ENCODE measurements around the gene ASF1A. TPM values are rescaled to one million over a fixed set of nuclear protein-coding genes. Genes with fewer than 3 reads are reported as not detected.

The ASF1A gene
- 13.5 and 16.8 TPM in 2 replicates for total RNA-seq

GRCh38 chr6:118893807-118894424 is at the start of gene ASF1A:
Gene ASF1A (plus strand): TSS chr6:118894152. CDS start chr6:118894414, 262 bp downstream.

GRCh38 chr6:118934461-118935330 is 40.7 kb downstream of the ASF1A start, which contains the start of gene MCM9:
Gene MCM9 (minus strand): TSS chr6:118935159. CDS start chr6:118931723, 3,436 bp downstream.

Other genes with a start within 250 kb of the ASF1A start
- gene CEP85L, start 242.6 kb upstream of the ASF1A start, total RNA-seq: 11.8 and 17.2 TPM in 2 replicates
- 7.5 and 9.1 TPM in 2 replicates for gene MCM9, start 41.0 kb downstream of the ASF1A start, total RNA-seq
- 1.2 and 2.6 TPM in 2 replicates for gene FAM184A, start 184.5 kb downstream of the ASF1A start, total RNA-seq